Stimulated activated CD8-positive, alpha-beta memory T cell treated with anti-CD3 and anti-CD28 coated beads, Interleukin-4, amount 100 ng/mL, for 1 hour (primary cell): ENCODE results near the gene TULP3.
"Not testable (repeated sequence)": the region's sequence is repeated elsewhere in the genome, so short reads cannot be mapped to it uniquely, and the experiment has no call there.

Experiments used
- DNase-seq, 2 donors: peaks; one replicate each; pipeline ENCODE4 v3.0.0-alpha.2; 2020; ENCODE audit warnings: low read depth in 2 of 2, low spot score in 1 of 2

Gene TULP3

DNA sequence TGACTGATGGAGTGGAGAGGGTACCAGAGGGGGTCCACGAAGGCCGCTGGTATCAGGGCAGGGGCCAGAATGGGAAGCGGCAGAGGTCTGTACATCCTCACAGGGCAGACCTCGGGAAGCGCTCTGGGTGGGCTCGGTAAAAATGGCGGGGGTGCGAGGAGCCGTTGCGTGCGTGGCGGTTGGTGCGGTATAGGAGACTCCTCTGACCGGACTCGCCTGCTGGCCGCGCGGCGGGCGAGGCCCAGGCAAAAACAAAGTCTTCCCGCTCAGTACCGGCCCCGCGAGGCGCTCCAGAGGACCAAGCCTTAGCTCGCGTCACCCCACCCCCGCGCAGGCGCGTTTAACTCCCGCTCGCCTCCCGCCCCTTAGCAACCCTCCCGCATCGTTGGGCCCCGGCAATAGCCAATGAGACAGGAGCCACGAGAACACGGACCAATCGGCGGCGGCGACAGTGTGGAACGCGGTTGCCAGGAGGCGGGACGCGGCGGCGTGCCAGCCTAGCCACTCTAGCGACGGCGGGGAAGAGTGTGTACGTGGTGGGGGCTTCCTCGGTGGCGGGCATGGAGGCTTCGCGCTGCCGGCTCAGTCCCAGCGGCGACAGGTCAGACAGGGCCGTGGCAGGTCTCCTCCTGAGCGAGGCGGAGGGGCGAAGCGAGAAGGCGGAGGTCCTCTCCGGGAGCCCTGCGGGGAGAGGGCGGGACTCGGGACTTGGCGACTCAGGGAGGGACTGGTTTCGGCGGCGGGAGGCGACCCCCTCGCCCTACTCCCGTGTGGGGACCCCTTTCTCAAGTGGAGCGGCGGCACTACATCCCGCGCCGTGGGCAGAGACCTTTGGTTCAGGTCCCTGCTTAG, at the start of gene TULP3:
Gene TULP3 (plus strand): TSS at position 504 of the 852 bp plus-strand sequence. CDS start 57 bp downstream, at position 561.
- peak; percentile 95 to 98 for DNase-seq

DNA sequence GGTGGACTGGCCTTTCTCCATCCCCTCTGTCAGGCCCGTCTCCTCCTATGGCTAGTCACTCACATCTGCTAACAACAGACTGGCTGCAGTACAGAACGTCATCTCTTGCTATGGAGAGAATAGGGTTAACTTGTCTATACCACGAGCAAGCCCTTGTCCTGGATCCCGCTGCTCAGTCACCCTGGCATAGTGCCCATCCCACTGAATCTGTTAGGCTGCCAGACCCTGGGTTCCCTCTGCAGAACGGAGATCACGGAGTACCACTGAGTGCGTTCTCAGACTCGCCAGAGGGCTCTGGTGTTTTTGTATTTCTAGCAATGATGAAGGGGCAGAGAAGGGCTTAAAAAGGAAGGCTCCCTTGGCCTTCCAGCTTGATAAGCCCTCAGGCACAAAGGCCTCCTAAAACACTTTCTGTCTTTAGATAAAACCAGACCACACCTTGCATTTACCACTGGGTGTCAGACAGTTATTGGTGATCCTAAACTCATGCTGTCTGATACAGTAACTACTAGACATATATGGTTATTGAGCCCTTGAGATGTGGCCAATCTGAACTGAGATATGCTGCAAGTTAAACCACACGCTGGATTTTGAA, 49.5 kb upstream of the TULP3 start:
- DNase-seq = no peak

DNA sequence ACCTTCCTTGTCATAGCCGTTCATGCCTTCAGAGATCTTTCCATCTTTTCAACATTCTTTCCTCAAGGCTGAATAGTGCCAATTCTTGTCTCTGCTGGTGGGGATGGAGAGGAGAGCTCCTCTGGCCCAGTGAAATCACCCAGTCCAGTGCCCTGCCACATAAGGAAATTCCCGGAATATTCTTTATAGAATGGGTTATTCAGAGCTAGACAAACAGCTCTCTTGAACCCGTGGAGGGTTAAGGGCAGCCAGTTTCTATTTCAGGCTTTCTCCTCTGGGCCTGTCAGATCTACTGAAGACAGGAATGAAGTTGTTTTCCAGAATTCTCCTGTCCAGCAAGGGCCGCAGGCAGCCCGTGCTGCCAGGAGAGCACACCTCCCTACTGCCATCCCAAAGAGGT, 47.7 kb upstream of the TULP3 start:
- DNase-seq = no peak

GRCh38 chr12:2844786-2845185, 45.9 kb upstream of the TULP3 start:
- no peak for DNase-seq

DNA sequence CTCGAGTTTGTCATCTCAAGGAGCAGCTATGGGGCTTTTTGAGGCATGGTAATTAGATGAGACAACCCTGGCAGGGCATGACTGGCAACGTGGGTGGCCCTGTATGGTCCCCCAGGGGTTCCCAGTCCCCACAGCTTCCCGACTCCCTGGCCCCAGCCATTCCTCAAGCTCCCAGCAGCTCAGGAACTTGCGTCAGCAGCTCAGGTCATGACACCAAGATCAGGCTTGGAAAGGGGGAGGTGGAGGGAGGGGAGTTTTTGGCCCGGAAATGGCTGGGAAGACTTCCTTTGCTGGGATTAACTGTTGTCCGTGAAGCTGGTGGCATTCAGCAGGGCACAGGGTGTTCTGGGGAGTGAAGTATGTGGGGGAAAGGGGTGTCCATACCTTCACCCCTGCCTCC, 45.4 kb upstream of the TULP3 start:
- no peak for DNase-seq

GRCh38 chr12:2851931-2852330, 38.8 kb upstream of the TULP3 start:
- DNase-seq = no peak

DNA sequence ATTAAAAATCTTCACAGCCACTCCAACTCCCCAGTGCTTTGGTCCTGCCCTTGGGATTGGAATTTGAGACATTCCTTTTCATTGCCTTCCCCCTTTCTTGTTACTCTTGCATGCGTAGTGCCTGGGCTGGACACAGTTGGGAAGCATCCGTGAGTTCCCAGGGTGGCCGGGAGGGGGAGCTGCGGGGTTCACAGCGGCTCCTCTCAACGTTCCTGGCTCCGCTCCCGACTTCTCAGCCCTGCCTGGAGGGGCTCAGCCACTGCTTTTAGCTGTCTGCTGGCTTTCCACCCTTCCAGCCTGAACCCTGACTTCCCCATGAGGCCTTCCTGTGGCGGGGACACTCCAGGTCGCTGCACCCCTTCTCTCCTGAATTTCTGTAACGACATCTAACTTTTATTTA, 37.1 kb upstream of the TULP3 start:
- DNase-seq = no peak

DNA sequence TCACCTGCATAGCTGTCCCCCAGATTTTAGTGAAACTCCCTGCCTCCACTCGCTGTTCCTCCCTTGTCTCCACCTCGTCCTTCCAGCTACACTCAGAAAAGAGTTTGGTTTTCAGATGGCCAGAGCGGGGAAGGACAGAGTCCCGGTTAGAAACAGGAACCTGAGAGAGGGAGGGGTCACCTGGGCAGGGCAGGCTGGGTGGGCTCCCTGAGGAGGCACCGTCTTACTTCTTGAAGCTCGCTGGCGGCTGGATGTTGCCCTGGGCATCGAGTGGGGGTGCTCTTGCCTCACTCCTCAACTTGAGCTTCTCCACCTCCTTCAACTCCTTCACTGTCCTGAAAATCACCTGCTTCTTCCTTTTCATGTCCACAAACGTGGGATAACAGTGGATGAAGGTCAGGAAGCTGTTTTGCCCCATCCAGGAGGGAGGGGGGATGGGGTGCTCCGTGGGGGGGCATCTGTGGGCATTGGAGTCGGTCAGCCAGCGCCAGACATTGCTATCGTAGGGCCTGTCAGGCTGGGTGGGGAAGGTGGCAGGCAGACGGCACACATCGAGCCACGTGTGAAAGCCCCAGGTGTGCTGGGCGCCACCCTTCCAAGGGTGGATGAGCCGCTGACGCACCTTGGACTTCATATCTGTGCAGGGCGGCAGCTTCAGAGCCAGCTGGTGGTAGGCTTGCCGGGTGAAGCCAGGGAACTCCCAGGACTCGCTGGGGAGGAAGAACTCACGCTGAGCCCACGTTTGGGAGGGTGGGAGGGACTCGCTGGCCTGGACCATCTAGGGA, 35.8 kb upstream of the TULP3 start:
- no peak for DNase-seq

- no peak for DNase-seq
These were observed 35.1 kb upstream of the TULP3 start for GRCh38 chr12:2855546-2855945.

- no peak for DNase-seq
These were observed 34.6 kb upstream of the TULP3 start for GRCh38 chr12:2856051-2856450.

- DNase-seq = no peak
These were observed 33.7 kb upstream of the TULP3 start, which contains the start of gene TEX52 for GRCh38 chr12:2857021-2857431. TEX52 (minus strand) TSS chr12:2857039; CDS start chr12:2857026, 13 bp downstream.

DNA sequence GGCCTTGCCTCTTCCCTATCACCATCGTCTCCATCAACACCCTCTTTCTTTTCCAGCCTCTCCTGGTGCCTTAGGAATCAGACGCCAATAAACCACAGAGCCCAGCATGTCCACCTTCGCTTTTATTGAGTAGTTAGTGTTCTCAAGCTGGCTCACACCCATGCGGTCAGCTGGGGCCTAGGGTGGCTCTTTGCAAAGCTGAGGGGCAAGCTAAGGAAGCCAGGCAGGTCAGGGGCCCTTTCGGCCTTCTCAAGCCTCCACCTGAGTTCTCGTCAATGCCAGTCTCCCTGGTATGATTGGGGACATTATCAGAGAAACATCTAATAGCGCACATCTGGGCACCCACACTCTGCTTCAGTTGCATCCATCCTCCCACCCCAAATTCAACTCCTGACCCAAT, 33.1 kb upstream of the TULP3 start:
- DNase-seq = no peak

- DNase-seq = no peak
These were observed 32.4 kb upstream of the TULP3 start for GRCh38 chr12:2858334-2858733.

DNA sequence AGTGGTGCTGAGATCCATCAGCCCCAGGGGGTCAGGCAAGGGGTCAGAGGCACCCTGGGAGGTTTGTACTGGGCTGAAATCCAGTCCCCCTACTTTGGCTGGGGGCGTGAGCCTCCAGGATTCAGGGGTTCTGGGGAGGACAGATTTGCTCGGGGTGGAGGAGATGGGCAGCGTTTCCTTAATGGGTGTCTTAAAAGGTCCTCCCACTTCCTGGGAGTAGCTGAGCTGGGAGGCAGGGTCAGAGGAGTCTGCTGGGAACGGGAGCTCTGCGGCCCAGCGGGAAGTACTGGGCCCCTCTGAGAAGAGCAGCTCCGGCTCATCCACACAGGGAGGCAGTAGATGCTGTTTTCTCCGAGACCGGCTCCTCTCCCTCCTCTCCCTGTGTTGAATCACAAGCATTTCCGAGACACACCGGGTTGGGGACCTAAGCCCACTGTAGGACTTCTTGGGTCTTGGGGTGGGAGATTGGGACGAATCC, 31.7 kb upstream of the TULP3 start:
- DNase-seq = no peak

GRCh38 chr12:2860170-2860569, 30.5 kb upstream of the TULP3 start:
- no peak for DNase-seq

DNA sequence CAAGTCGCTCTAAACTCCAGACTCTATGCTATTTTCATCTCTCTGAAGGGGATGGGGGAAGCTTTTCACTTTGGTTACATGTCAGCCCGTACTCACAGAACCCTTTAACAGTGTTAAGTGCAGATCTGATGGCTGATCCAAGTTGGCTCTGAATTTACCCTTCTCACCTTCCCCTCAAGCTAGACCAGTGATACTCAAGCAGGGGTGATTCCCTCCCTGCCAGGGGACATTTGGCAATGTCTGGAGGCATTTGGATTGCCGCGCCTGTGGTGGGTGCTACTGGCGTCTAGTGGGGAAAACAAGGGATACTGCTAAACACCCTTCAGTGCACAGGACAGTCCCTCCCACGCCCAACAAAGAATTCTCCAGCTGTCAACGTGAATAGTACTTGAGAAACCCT, 27.8 kb upstream of the TULP3 start:
- DNase-seq = no peak

- not testable (repeated sequence) for DNase-seq
These were observed 27.3 kb upstream of the TULP3 start for GRCh38 chr12:2863402-2863801.

GRCh38 chr12:2864198-2864597, 26.5 kb upstream of the TULP3 start:
- DNase-seq = no peak

- DNase-seq = not testable (repeated sequence)
These were observed 21.6 kb upstream of the TULP3 start for GRCh38 chr12:2868986-2869632.

DNA sequence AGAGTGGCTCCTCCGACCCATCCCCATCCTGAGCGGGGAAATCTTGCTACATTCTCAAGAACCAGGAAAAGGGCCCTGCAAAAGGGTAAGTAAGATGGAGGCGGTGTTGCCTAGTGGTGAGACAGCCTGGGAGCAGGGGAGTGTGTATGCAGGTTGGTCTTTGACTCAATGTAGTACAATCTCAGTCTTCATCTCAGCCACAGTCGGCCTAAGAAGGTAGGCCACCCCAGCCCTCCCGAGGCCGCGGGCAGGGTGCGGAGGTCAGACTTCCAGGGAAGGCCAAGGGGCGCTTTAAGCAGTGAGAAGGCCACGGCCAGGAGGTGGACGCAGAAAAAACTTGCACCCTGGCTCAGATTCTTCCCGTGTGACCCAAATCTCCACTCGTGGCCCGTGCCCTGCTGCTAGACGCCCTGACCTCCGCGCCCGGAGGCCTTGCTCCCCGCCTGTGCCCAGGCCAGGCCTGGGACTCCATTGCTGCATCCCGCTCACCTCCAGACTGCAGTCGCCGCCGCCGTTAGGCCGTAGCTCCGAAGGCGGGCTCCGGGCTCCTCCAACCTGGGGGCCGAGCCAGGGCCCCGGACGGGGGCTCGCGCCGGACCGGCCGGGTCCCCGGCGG, 14.2 kb upstream of the TULP3 start:
- DNase-seq = no peak
